Cardiac fibroblast (primary cell): ENCODE data around the gene ZDHHC5.
A peak's percentile ranks its signal among the peaks of the same experiment; 100 is the strongest.

Experiments used
- DNase-seq, 2 donors: peaks; one replicate each; pipeline versions ENCODE4 v3.0.0 to v3.0.0-alpha.2; 2010; ENCODE audit warnings: low read depth in 2 of 2
- H3K4me3 ChIP-seq, 2 donors: replicated peaks in 1 of 2; 1 replicate in 1 of 2; 2 replicates in 1 of 2; pipeline ENCODE4 v1.5.1; 2011; ENCODE audit warnings: low read depth in 2 of 2, low read length in 2 of 2, mild to moderate bottlenecking in 2 of 2, moderate library complexity in 1 of 2
- TF ChIP-seq, protein P1 (sequence below): IDR thresholded peaks from one replicate; pipeline ENCODE4 v1.5.1; 2011; ENCODE audit warnings: low read depth, mild to moderate bottlenecking, low read length, inconsistent platforms

Gene ZDHHC5

DNA sequence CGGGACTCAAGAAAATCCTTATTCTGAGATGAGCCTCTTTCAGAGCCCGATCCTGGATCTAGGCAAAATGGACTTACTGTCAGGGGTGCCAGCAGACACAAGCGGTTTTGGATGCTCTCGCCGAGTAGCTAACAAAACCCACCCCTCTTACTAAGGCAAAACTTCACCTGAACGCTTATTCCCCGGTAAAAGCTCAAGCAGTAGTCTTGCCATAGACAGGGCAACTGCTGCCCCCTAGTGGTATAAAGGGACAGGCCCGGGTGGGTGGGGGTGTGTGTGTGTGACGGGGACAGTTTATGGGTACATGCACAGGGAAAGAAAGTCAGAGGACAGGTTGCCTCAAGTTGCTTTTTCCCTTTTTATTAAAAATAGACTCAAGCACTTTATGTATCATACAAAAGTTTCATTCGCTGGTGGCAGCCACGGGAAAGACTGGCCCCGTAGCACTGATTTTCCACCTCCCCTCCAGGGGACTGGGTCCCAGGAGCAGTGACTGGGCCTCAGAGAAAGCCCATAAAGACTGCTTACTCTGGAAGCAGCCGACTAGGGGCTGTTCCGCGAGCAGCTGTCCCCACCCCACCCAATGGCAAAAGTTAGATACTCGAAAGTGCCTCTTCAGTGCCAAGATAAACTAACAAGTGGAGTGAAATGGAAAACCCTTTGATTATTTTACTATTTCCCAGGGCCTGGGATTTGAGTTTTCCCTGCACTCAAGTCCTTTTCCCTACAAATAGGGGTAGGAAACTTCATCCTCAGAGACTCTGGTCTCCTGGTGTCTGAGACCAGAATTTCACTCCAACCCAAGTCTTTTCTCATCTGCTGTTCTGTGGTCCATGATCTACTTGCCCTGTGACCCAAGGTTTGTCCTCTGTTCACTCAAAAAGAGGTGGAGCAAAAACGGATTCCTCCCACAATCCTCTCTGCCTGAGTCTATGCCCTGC lies 22.9 kb upstream of the ZDHHC5 start:
- TF ChIP-seq, protein P1, sequence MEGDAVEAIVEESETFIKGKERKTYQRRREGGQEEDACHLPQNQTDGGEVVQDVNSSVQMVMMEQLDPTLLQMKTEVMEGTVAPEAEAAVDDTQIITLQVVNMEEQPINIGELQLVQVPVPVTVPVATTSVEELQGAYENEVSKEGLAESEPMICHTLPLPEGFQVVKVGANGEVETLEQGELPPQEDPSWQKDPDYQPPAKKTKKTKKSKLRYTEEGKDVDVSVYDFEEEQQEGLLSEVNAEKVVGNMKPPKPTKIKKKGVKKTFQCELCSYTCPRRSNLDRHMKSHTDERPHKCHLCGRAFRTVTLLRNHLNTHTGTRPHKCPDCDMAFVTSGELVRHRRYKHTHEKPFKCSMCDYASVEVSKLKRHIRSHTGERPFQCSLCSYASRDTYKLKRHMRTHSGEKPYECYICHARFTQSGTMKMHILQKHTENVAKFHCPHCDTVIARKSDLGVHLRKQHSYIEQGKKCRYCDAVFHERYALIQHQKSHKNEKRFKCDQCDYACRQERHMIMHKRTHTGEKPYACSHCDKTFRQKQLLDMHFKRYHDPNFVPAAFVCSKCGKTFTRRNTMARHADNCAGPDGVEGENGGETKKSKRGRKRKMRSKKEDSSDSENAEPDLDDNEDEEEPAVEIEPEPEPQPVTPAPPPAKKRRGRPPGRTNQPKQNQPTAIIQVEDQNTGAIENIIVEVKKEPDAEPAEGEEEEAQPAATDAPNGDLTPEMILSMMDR: peak; percentile 82
- no peak overlapping the region for H3K4me3 ChIP-seq
- DNase-seq: peak; percentile 80 to 81

DNA sequence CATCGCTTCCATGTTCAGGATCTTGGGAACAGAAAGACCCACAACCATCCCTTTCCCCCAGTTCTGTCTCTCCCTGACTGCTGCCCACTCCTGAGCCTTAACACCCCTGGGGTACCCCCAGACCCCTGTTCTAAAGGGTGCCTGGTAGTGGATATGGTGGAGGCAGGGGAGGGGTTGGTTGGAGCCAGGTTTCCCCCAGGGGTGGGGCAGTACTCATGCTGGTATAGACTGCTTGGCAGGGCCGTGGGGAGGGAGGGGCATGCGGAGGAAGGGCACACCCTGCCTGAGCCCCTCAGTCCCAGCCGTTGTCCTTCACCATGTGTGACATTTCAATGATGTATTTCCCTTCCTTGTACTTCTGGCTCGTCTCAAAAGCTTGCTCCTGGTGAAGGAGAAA lies 22.2 kb upstream of the ZDHHC5 start:
- TF ChIP-seq, protein P1: no peak
- DNase-seq: no peak
- H3K4me3 ChIP-seq: no peak overlapping the region

DNA sequence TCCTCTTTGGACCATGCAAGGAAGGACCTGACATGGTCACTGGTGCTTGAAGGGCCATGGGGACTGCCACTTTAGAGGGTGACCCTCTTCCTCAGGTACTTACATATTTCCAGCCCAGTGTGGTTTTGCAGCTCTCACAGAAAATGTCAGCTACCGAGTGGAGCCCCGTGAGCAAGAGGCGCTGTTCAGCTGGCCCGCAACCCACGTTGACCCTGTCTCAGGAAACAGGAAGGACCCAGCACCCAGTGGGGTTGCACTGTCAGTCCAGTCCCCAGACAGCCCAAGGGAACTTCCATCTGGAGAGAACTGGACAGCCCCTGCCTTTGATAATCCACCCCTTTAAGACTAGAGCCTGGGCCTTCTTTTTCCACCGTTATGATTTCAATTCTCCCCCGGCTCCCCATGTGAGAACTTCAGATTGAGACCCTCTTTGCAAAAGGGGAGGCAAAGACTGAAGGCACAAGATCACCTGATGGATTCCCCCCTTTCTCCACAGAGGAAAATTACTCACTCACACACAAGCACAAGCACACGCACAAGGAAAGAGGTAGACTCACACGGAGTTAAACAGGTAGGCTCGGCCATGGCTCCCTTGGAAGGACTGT lies 21.6 kb upstream of the ZDHHC5 start:
- DNase-seq: no peak
- TF ChIP-seq, protein P1: no peak
- no peak overlapping the region for H3K4me3 ChIP-seq

DNA sequence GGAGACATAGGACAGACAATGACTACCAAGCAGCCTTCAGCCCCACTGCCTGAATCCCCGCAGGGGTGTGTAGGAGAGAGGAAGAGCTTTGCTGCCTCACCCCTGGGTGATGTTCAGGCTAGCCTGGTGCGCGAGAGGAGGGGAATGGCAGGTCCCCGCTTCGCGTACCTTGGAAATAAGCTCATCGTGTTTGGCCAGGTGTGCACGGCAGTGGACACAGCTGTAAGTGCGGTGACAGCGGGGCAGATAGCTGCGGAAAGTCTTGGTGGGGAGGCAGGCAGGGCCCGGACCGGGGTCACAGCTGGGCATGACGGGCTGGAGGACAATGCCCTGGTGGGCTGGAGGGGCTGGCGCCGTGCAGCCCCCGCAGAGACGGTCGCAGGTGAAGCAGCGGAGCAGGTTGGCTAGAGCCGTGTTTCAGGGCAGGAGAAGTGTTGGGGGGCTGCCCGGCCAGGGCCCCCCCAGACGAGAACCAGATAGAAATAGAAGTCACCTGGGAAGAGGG lies 21.1 kb upstream of the ZDHHC5 start:
- TF ChIP-seq, protein P1: no peak
- no peak for DNase-seq
- no peak overlapping the region for H3K4me3 ChIP-seq

DNA sequence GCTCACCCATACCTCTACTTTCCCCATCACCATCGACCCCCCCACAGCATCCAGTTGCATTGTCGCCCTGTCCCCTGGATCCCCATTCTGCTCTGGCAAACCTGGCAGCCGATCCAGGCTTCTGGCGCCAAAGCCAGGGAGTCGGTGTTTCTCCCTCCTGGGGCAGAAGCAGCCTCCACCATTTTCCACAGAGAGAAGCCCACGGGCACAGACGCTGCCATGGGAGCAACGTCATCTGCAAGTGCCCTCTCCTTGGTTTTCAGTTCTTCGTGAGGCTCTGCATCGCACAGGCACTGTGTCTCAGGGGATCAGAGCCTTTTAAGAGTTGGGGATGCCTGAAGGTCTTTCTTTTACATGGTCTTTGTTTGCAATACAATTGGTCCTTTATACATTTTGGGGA lies 20.5 kb upstream of the ZDHHC5 start:
- TF ChIP-seq, protein P1: no peak
- no peak overlapping the region for H3K4me3 ChIP-seq
- peak in 1 of 2 donors; percentile 13 for DNase-seq

DNA sequence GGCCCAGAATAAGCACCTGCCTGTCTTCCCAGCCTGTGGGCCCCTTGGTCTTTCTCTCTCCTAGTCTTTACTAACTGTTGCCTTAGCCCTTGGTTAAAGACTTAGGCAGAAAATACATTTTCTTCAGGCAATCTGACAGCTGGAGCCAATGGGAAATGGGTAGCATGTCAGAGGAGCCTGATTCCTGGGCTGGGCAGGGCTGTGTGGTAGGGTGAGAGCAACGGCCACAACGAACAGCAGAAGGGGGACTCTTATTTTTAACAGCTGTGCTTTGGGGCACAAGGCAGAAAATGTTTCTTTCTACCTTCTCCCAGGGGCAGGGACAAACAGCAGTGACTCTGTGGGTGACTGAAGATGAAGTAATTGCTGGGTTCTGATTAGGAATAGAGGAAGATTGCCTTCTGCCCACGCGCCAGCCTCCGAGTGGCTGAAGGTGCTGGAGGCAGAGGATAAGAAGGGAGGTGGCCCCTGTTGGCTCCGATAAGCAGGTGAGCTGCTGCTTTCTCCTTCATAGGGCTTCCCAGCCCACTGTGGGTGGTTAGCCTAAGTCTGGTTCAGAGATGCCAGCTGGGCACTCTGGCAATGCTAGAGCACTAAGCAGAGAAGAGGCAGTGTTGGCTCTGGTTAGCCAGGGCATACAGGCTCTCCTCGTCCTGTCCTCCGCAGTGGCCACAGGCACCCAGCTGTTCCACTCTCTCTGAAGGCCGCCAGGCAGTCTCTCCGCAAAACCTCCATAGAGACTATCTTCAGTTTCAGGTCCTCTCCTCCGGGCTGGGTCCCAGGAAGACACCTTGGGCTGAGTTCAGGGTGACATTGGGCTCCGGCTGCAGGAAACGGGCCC lies 19.7 kb upstream of the ZDHHC5 start:
- TF ChIP-seq, protein P1: no peak
- peak overlapping the region in 1 of 2 donors; percentile 55 for H3K4me3 ChIP-seq
- DNase-seq: peak; percentile 16 to 39
